ENCODE measurements around the gene NELL2.

NELL2 gene

GRCh38 chr12:44521702-44522101 lies 354.4 kb downstream of the NELL2 start:
- TF ChIP-seq GATA1 (IDR thresholded peaks at IDR 0.05; ENCODE audit: low read depth, low read length) (no peak), POLR2A (IDR thresholded peaks at IDR 0.05; ENCODE audit: low read length) (no peak)

GRCh38 chr12:44519931-44520330 lies 356.2 kb downstream of the NELL2 start:
- DNase-seq = no peak
- no peak for TF ChIP-seq POLR2A (IDR thresholded peaks at IDR 0.05; ENCODE audit: low read length)
- no peak for TF ChIP-seq GATA1 (IDR thresholded peaks at IDR 0.05; ENCODE audit: low read depth, low read length)

More at GRCh38 chr12:44521702-44522101, 354.4 kb downstream of the NELL2 start:
- DNase-seq = no peak

GRCh38 chr12:44511289-44511688 lies 364.8 kb downstream of the NELL2 start:
- TF ChIP-seq GATA1 (IDR thresholded peaks at IDR 0.05; ENCODE audit: low read depth, low read length) (no peak), POLR2A (IDR thresholded peaks at IDR 0.05; ENCODE audit: low read length) (no peak)
- no peak for DNase-seq

- DNase-seq = no peak
- no peak for TF ChIP-seq POLR2A (IDR thresholded peaks at IDR 0.05; ENCODE audit: low read length)
- no peak for TF ChIP-seq GATA1 (IDR thresholded peaks at IDR 0.05; ENCODE audit: low read depth, low read length)
These were observed 365.6 kb downstream of the NELL2 start for GRCh38 chr12:44510510-44510909.

- TF ChIP-seq GATA1 (IDR thresholded peaks at IDR 0.05; ENCODE audit: low read depth, low read length) = no peak
- DNase-seq = no peak
These were observed 366.0 kb downstream of the NELL2 start for GRCh38 chr12:44510076-44510475.

- DNase-seq = no peak
- TF ChIP-seq POLR2A (IDR thresholded peaks at IDR 0.05; ENCODE audit: low read length) (no peak), GATA1 (IDR thresholded peaks at IDR 0.05; ENCODE audit: low read depth, low read length) (no peak)
These were observed 366.6 kb downstream of the NELL2 start for GRCh38 chr12:44509471-44509870.

GRCh38 chr12:44507461-44507860 lies 368.7 kb downstream of the NELL2 start:
- DNase-seq = no peak

GRCh38 chr12:44504799-44505198 lies 371.3 kb downstream of the NELL2 start:
- DNase-seq = no peak
- TF ChIP-seq GATA1 (IDR thresholded peaks at IDR 0.05; ENCODE audit: low read depth, low read length) = no peak
- TF ChIP-seq POLR2A (IDR thresholded peaks at IDR 0.05; ENCODE audit: low read length) = no peak

More at GRCh38 chr12:44507461-44507860, 368.7 kb downstream of the NELL2 start:
- TF ChIP-seq GATA1 (IDR thresholded peaks at IDR 0.05; ENCODE audit: low read depth, low read length) (no peak), POLR2A (IDR thresholded peaks at IDR 0.05; ENCODE audit: low read length) (no peak)

- no peak for DNase-seq
- TF ChIP-seq POLR2A (IDR thresholded peaks at IDR 0.05; ENCODE audit: low read length) (no peak), GATA1 (IDR thresholded peaks at IDR 0.05; ENCODE audit: low read depth, low read length) (no peak)
These were observed 372.8 kb downstream of the NELL2 start for GRCh38 chr12:44503329-44503728.

GRCh38 chr12:44502681-44503080 lies 373.4 kb downstream of the NELL2 start:
- no peak for DNase-seq
- TF ChIP-seq GATA1 (IDR thresholded peaks at IDR 0.05; ENCODE audit: low read depth, low read length) = no peak
- TF ChIP-seq POLR2A (IDR thresholded peaks at IDR 0.05; ENCODE audit: low read length) = no peak

GRCh38 chr12:44500423-44500822 lies 375.7 kb downstream of the NELL2 start:
- no peak for DNase-seq
- TF ChIP-seq POLR2A (IDR thresholded peaks at IDR 0.05; ENCODE audit: low read length) = no peak
- TF ChIP-seq GATA1 (IDR thresholded peaks at IDR 0.05; ENCODE audit: low read depth, low read length) = no peak

GRCh38 chr12:44497044-44497443 lies 379.1 kb downstream of the NELL2 start:
- no peak for TF ChIP-seq POLR2A (IDR thresholded peaks at IDR 0.05; ENCODE audit: low read length)
- TF ChIP-seq GATA1 (IDR thresholded peaks at IDR 0.05; ENCODE audit: low read depth, low read length) = no peak
- DNase-seq = no peak

- no peak for TF ChIP-seq POLR2A (IDR thresholded peaks at IDR 0.05; ENCODE audit: low read length)
- no peak for TF ChIP-seq GATA1 (IDR thresholded peaks at IDR 0.05; ENCODE audit: low read depth, low read length)
- no peak for DNase-seq
These were observed 385.9 kb downstream of the NELL2 start for GRCh38 chr12:44490181-44490580.

GRCh38 chr12:44488180-44488579 lies 387.9 kb downstream of the NELL2 start:
- DNase-seq = no peak
- TF ChIP-seq POLR2A (IDR thresholded peaks at IDR 0.05; ENCODE audit: low read length) = no peak
- no peak for TF ChIP-seq GATA1 (IDR thresholded peaks at IDR 0.05; ENCODE audit: low read depth, low read length)

GRCh38 chr12:44484862-44485261 lies 391.3 kb downstream of the NELL2 start:
- DNase-seq = no peak
- no peak for TF ChIP-seq POLR2A (IDR thresholded peaks at IDR 0.05; ENCODE audit: low read length)

Data from erythroblast (primary cell).